Measurements from ENCODE around the gene TFF2.

The TFF2 gene

DNA sequence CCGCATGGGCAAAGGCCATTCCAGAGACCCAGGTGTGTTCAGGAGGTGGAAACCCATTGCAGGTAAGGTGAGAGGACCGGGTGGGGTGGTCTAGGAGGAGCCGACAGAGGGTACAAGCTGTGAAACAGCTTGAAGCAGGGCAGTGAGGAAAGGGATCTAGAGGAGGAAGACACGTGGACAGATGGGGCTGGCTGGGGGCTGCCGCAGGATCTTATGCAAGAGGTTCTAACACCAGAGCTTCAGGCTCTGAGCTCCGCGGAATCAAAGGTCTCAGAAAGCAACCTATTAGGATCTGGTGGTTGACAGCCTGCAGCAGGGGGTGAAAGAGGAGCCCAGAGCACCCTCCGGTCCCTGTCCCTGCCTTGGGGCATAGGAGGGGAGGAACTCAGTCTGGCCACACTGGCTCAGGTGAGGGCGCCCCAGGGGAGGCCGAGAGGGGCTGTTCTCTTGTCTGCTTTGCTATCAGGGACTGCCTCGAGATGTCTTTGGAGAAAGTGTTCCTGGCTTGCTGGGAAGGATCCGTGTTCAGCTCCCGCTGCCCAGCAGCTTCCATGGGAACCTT, 13.6 kb upstream of the TFF2 start:
- no peak overlapping the region for H3K27ac Mint-ChIP-seq
- no peaks in the 10 kb centered on the region for H3K27me3 Mint-ChIP-seq
- H3K4me1 Mint-ChIP-seq (ENCODE audit: low read depth): peaks cover 16% of the 10 kb centered on the region
- no peaks in the 10 kb centered on the region for H3K36me3 Mint-ChIP-seq (ENCODE audit: low read depth)
- no peak overlapping the region for H3K4me3 Mint-ChIP-seq
- DNase-seq: no peak
- no peaks in the 10 kb centered on the region for H3K9me3 Mint-ChIP-seq

DNA sequence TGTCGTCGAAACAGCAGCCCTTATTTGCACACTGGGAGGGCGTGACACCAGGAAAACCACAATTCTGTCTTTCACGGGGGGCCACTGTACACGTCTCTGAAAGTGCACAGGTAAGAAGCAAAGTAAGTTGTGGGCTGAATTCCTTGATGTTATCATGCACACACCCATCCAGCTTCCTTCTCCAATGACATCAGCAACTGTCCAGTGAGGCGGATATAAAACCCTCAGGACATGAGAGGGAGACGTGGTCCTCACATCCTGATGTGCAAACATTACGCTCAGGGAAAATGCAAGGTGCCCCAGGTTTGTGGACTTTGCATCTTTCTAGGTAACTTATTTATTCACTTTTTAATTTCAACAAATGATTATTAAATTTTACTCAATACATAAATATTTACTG, 12.5 kb upstream of the TFF2 start:
- no peaks in the 10 kb centered on the region for H3K36me3 Mint-ChIP-seq (ENCODE audit: low read depth)
- H3K4me1 Mint-ChIP-seq (ENCODE audit: low read depth): peaks cover 13% of the 10 kb centered on the region
- H3K9me3 Mint-ChIP-seq: no peaks in the 10 kb centered on the region
- no peak overlapping the region for H3K4me3 Mint-ChIP-seq
- DNase-seq: no peak
- H3K27ac Mint-ChIP-seq: no peak overlapping the region
- H3K27me3 Mint-ChIP-seq: no peaks in the 10 kb centered on the region

- H3K27me3 Mint-ChIP-seq: no peaks in the 10 kb centered on the region
- H3K4me3 Mint-ChIP-seq: no peak overlapping the region
- no peaks in the 10 kb centered on the region for H3K9me3 Mint-ChIP-seq
- no peak overlapping the region for H3K27ac Mint-ChIP-seq
- peaks cover 8% of the 10 kb centered on the region for H3K4me1 Mint-ChIP-seq (ENCODE audit: low read depth)
- H3K36me3 Mint-ChIP-seq (ENCODE audit: low read depth): no peaks in the 10 kb centered on the region
- no peak for DNase-seq
These were observed 11.9 kb upstream of the TFF2 start for GRCh38 chr21:42362700-42363099.

DNA sequence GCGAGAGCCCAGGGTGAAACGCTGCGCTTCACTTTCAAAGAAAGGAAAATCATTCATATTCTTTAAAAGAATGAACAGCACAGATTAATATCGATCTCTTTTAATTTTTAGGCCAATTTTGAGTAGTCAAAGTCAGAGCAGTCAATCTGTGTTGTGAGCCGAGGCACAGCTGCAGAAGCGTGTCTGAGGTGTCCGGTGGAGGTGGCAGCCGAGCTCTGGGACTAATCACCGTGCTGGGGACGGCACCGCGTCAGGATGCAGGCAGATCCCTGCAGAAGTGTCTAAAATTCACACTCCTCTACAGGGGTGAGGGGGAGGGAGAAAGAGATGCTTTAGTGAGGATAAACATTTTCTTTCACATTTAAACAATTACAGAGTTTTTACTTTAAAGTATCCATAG, 11.4 kb upstream of the TFF2 start:
- Mint-ChIP-seq H3K36me3 (ENCODE audit: low read depth) (no peaks in the 10 kb centered on the region), H3K9me3 (no peaks in the 10 kb centered on the region), H3K4me1 (ENCODE audit: low read depth) (peaks cover 8% of the 10 kb centered on the region), H3K27ac (no peak overlapping the region), H3K4me3 (no peak overlapping the region), H3K27me3 (no peaks in the 10 kb centered on the region)
- no peak for DNase-seq

- H3K4me3 Mint-ChIP-seq: no peak overlapping the region
- no peak for DNase-seq
- peaks cover 8% of the 10 kb centered on the region for H3K4me1 Mint-ChIP-seq (ENCODE audit: low read depth)
- H3K27ac Mint-ChIP-seq: no peak overlapping the region
- H3K9me3 Mint-ChIP-seq: no peaks in the 10 kb centered on the region
- no peaks in the 10 kb centered on the region for H3K36me3 Mint-ChIP-seq (ENCODE audit: low read depth)
- no peaks in the 10 kb centered on the region for H3K27me3 Mint-ChIP-seq
These were observed 10.5 kb upstream of the TFF2 start for GRCh38 chr21:42361286-42361685.

DNA sequence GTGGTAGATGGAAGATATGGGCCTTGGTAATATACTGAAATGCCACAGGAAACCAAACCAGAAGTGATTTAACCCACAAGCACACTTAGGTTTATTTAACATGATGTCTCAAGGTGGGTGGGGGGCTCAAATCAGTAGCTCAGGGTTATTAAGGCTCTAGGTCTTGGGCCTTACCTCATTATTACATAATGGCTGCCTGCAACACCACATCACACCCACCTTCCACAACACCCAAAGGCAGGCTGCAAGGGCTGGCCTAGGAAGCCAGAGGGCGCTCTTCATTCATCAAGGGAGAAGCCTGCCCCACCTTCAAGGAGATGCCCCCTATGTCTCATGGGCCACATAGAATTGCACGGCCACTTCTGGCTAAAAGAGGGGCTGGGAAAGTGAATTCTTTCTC, 9.5 kb upstream of the TFF2 start:
- no peaks in the 10 kb centered on the region for H3K36me3 Mint-ChIP-seq (ENCODE audit: low read depth)
- H3K9me3 Mint-ChIP-seq: peaks cover 5% of the 10 kb centered on the region
- no peak for DNase-seq
- H3K4me1 Mint-ChIP-seq (ENCODE audit: low read depth): peaks cover 8% of the 10 kb centered on the region
- no peak overlapping the region for H3K27ac Mint-ChIP-seq
- no peak overlapping the region for H3K4me3 Mint-ChIP-seq
- H3K27me3 Mint-ChIP-seq: no peaks in the 10 kb centered on the region

DNA sequence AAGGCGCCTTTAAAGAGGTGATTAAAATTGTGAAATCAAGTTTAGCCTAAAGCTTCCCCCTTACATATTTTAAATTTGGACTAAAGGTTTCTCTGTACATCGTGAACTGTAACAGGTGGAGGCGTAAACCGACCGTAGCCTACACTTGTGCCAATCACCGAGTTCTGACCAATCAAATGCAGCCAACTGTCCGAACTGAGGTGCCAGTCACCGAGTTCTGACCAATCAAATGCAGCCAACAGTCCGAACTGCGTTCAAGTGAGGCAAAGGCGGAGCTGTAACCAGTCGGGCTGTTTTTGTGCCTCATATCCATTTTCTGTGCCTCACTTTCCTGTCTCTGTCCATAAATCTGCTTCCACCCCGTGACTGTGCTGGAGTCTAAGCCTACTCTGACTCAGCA, 8.1 kb upstream of the TFF2 start:
- peaks cover 5% of the 10 kb centered on the region for H3K9me3 Mint-ChIP-seq
- no peaks in the 10 kb centered on the region for H3K36me3 Mint-ChIP-seq (ENCODE audit: low read depth)

DNA sequence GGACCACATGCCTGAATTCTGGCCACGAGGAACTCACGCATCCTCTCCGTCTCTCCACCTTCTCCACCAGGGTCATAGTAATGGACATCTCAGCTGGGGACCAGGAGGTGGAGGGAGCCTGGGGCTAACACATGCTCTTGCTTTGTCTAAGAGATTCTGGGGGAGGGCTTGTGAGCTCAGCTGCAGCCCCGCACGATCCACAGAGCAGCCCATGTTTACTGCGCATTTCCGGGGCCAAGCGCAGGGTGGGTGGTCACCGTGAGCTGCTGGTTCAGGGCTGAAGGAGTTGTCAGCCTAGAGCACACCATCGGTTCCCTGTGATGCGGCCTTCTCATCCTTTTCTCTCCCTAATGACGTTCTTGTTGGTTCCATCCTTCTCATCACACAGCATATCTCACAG, 7.5 kb upstream of the TFF2 start:
- Mint-ChIP-seq H3K4me1 (ENCODE audit: low read depth) (peaks cover 4% of the 10 kb centered on the region), H3K36me3 (ENCODE audit: low read depth) (no peaks in the 10 kb centered on the region), H3K27me3 (no peaks in the 10 kb centered on the region), H3K4me3 (no peak overlapping the region), H3K9me3 (peaks cover 5% of the 10 kb centered on the region), H3K27ac (no peak overlapping the region)
- DNase-seq: no peak

More for the DNA sequence above, 8.1 kb upstream of the TFF2 start:
- H3K27ac Mint-ChIP-seq: no peak overlapping the region
- no peaks in the 10 kb centered on the region for H3K27me3 Mint-ChIP-seq
- H3K4me1 Mint-ChIP-seq (ENCODE audit: low read depth): peaks cover 5% of the 10 kb centered on the region
- H3K4me3 Mint-ChIP-seq: no peak overlapping the region
- DNase-seq: no peak

- Mint-ChIP-seq H3K4me3 (no peak overlapping the region), H3K36me3 (ENCODE audit: low read depth) (no peaks in the 10 kb centered on the region), H3K27ac (no peak overlapping the region), H3K4me1 (ENCODE audit: low read depth) (no peaks in the 10 kb centered on the region), H3K9me3 (peaks cover 5% of the 10 kb centered on the region), H3K27me3 (no peaks in the 10 kb centered on the region)
- DNase-seq: no peak
These were observed 6.5 kb upstream of the TFF2 start for GRCh38 chr21:42357307-42357706.

DNA sequence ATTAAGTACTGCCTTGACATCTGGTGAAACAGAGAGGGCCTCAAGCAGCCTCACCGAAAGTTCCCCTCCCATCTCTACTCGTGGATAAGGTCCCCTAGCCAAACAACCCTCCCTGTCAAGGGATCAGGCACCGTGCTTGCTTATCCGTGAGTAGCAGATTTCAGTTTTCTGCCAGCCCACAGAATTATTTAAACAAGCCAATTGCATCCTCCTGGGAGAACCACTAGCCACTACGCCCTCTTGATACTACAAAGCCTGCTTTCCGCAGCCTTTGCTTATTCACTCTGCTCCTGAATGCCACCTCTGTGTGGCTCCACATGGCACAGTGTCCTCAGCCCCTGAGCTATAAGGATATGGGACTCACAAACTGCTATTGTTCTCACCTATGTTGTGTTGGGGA, 5.9 kb upstream of the TFF2 start:
- H3K9me3 Mint-ChIP-seq: peaks cover 5% of the 10 kb centered on the region
- no peaks in the 10 kb centered on the region for H3K27me3 Mint-ChIP-seq
- no peaks in the 10 kb centered on the region for H3K36me3 Mint-ChIP-seq (ENCODE audit: low read depth)
- no peak overlapping the region for H3K27ac Mint-ChIP-seq
- no peaks in the 10 kb centered on the region for H3K4me1 Mint-ChIP-seq (ENCODE audit: low read depth)
- no peak overlapping the region for H3K4me3 Mint-ChIP-seq
- DNase-seq: no peak

DNA sequence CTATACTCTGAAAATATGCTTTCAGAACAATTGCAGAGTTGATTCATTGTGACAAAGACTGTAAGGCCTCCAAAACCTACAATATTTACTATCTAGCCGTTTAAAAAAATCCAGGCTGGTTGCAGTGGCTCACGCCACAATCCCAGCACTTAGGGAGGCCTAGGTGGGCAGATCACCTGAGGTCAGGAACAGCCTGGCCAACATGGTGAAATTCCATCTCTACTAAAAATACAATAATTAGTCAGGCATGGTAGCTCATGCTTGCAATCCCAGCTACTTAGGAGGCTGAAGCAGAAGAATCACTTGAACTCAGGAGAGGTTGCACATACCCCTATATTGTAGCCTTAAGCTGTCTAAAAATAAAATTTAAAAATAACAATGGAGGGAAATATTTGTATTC, 5.3 kb upstream of the TFF2 start:
- no peak overlapping the region for H3K27ac Mint-ChIP-seq
- peaks cover 5% of the 10 kb centered on the region for H3K9me3 Mint-ChIP-seq
- H3K27me3 Mint-ChIP-seq: no peaks in the 10 kb centered on the region
- no peaks in the 10 kb centered on the region for H3K4me1 Mint-ChIP-seq (ENCODE audit: low read depth)
- H3K4me3 Mint-ChIP-seq: no peak overlapping the region
- H3K36me3 Mint-ChIP-seq (ENCODE audit: low read depth): no peaks in the 10 kb centered on the region
- DNase-seq: no peak

DNA sequence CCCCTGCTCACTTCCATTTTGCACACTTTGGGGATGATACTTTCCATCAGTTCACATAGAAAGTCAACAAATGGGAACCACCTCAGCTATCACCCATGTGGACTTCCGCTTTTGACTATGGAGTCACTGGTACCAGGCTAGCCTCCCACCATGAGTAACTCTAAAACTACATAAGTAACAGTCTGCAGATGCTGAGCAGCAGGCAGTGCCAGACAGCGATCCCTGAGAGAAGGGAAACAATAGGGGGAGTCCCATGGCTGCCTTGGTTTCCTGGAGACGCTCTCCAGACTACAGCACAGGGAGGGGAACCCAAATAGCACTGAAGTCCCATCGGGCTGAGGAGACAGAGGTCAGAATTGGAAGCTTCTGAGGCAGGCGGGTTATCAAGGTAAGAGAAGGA, 2.8 kb upstream of the TFF2 start:
- no peaks in the 10 kb centered on the region for H3K27me3 Mint-ChIP-seq
- H3K36me3 Mint-ChIP-seq (ENCODE audit: low read depth): no peaks in the 10 kb centered on the region
- H3K27ac Mint-ChIP-seq: no peak overlapping the region
- no peaks in the 10 kb centered on the region for H3K4me1 Mint-ChIP-seq (ENCODE audit: low read depth)
- H3K4me3 Mint-ChIP-seq: no peak overlapping the region
- peaks cover 5% of the 10 kb centered on the region for H3K9me3 Mint-ChIP-seq
- DNase-seq: no peak

- Mint-ChIP-seq H3K27ac (no peak overlapping the region), H3K27me3 (no peaks in the 10 kb centered on the region)
- DNase-seq: no peak
These were observed 1.8 kb upstream of the TFF2 start for GRCh38 chr21:42352441-42353095.

DNA sequence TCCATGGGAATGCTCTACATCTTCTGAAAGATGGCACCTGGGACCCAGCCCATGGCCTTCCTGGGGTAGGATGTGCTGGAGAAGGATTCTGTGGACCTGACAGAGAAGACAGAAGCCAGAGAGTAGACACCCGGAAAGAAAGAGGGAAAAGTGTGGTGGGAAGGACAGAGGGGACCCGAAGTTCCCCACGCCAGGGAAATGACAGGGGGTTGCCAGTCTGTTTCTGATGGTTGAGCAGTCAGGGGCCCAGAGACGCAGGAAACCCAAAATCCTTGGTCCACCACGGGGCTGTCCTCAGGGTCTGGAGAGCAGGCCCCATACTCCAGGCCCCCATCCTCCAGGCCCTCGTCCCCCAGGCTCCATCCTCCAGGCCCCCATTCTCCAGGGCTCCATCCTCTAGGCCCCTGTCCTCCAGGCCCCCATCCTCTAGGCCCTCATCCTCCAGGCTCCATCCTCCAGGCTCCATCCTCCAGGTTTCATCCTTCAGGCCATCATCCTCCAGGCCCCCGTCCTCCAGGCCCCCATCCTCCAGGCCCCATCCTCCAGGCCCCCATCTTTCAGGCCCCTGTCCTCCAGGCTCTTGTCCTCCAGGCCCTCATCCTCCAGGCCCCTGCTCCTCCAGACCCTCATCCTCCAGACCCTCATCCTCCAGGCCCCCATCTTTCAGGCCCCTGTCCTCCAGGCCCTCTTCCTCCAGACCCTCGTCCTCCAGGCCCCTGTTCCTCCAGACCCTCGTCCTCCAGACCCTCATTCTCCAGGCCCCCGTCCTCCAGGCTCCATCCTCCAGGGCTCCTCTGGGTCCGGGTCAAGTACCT, 1.0 kb upstream of the TFF2 start:
- peaks cover 5% of the 10 kb centered on the region for H3K9me3 Mint-ChIP-seq
- H3K27ac Mint-ChIP-seq: no peak overlapping the region
- DNase-seq: no peak
- H3K4me1 Mint-ChIP-seq (ENCODE audit: low read depth): no peaks in the 10 kb centered on the region
- no peaks in the 10 kb centered on the region for H3K36me3 Mint-ChIP-seq (ENCODE audit: low read depth)
- no peaks in the 10 kb centered on the region for H3K27me3 Mint-ChIP-seq
- H3K4me3 Mint-ChIP-seq: no peak overlapping the region

More at GRCh38 chr21:42352441-42353095, 1.8 kb upstream of the TFF2 start:
- H3K4me1 Mint-ChIP-seq (ENCODE audit: low read depth): no peaks in the 10 kb centered on the region
- no peak overlapping the region for H3K4me3 Mint-ChIP-seq
- no peaks in the 10 kb centered on the region for H3K36me3 Mint-ChIP-seq (ENCODE audit: low read depth)
- peaks cover 5% of the 10 kb centered on the region for H3K9me3 Mint-ChIP-seq

DNA sequence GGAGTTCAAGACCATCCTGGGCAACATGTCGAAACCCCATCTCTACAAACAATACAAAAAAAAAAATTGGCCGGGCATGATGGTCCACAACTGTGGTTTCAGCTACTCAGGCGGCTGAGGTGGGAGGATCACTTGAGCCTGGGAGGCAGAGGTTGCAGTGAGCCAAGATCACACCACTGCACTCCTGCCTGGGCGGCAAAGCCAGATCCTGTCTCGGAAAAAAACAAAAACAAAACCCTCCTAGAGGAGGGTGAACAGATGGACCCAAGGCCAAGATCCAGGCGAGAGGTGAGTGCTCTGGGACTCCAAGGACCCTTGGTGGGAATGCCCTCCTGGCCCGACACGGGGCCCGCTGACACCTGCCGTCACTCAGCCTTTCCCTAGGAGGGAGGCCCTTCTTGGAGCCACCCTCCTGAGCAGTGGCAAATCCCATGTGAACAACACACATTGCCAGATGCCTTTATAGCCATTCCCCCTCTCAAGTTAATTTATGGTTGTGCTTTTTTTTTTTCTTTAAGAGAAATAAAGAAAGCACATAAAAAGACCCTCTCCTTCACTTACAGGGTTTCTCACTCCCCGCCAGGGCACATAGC, 380 bp downstream of the TFF2 start:
- Mint-ChIP-seq H3K9me3 (peaks cover under 1% of the 10 kb centered on the region), H3K27ac (no peak overlapping the region), H3K27me3 (no peaks in the 10 kb centered on the region)

More for the DNA sequence above, 380 bp downstream of the TFF2 start:
- H3K4me1 Mint-ChIP-seq (ENCODE audit: low read depth): no peaks in the 10 kb centered on the region
- no peak for DNase-seq
- H3K36me3 Mint-ChIP-seq (ENCODE audit: low read depth): no peaks in the 10 kb centered on the region
- no peak overlapping the region for H3K4me3 Mint-ChIP-seq
